Measurements from ENCODE around the gene KCTD17. TPM values are rescaled to one million over a fixed set of nuclear protein-coding genes. Genes with fewer than 3 reads are reported as not detected.

Gene KCTD17
- total RNA-seq, 1 donor from 2014 or later = 37.2 TPM

DNA sequence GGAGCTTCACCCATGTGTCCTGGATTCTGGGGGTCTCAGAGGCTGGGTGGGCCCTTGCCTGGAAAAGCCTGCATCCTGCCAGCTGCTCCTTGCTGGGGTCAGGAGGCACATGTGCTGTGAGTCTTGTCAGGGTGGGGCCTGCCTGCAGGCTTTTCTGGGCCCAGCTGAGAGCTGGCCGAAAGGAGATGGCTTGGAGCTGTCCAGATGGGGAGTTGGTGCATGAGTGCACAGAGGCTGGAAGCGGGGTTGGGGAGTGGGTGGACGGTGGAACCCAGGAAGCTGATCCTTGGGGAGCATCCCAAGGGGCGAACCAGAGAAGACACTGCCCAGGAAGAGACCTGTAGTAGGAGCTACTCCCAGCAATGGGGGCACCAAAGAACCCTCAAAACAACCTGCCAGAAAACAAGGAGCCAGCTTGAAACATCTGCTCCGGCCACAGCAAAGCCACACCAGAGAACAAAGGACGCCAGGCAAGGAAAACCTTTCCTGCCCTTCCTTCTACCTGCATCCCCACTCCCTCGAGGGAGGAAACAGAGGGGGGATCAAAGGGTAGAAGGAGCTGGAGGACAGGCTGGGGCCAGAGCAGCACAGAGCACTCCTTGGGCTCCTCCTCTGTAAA, 8.2 kb upstream of the KCTD17 start:
- DNase-seq (ENCODE audit: low spot score) = no peak

DNA sequence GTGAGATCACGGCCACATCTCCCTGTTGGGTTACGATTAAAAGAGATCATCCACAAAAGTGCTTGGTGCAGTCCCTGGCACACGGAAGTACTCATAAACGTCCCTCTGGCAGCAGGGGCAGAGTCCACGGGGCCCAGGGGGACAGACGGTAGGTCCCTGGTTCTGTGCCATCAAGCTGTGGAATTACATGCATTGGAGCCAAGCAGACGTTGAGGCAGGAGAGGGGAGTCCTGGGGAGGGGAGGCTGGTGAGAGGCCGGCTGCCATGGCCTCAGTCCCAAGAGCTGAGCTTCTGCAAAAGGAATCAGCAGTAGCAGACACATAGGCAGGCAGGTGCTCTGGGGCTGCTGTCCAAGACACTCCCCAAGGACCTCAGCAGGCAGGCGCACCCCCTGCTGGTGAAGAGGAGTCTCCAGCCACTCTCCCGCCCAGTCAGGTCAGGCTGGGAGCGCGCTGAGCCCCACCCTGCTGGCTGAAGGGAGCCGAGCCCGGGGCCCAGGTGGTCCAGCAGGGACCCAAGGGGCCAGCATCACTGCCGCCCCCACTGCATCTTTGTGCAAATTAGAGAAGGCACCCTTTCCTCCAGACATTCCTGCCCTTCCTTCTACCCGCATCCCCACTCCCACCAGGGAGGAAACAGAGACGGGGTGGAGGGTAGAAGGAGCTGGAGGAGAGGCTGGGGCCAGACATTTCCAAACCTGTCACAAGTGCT, 7.6 kb upstream of the KCTD17 start:
- DNase-seq (ENCODE audit: low spot score) = peak; percentile 73

DNA sequence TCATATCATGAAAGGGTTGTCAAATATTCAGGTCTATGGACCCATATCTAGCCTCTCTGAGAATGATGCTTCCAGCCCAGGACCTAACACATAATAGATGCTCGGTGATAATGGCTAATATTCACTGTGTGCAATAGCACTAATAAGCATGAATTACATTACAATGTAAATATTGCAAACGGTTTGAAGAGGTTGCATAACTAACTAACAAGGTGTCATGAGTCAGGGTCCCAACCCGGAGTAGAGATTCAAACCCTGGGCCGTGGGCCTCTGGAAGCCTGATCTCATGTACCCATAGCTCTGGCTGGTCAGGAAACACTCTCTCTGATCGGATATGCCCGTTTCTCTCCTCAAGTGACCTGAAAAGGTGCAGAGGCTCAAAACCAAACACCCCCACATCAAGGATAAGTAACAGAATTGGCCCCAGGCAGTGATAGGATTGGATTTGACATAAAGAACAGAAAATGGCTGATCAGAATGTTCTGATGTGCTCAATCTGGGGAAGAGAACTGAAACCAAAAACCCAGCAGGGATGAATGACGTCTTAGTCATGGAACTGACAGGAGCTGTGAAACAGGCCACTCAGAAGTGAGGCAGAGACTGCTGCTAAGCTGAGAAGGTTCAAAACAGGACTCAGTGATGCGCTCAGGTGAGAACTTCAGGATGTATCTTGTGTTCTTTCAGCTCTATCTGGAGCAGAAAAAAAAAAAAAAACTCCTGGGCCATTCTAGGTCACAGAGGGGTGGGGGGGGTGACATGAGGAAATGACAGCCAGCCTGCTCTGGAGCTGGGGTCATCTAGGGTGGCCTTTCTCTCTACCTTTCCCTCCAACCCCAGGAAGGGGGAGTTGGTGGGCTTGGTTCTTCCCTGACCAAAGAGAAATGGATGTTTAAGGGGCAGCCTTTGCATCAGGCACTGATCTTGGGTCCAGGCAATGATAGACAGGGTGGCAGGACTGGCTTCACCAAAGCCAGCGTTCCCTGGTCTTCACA, 6.6 kb upstream of the KCTD17 start:
- no peak for DNase-seq (ENCODE audit: low spot score)

DNA sequence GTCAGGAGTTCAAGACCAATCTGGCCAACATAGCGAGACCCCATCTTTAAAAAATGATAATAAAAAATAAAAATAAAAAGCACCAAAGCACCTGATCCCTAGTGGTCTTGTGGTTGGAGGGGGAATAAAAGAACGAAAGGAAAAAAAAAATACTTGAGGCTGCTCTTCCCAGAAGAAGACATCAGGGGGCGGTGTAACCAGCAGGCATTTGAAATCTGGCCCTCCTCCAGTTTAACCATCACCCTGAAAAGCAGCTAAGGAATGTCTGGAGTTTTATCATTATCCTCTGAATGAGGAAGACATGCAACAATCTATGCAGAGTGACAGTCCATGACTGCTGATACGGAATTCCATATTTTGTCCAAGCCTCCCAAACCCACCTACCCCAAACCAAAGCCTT, 5.6 kb upstream of the KCTD17 start:
- DNase-seq (ENCODE audit: low spot score) = no peak

DNA sequence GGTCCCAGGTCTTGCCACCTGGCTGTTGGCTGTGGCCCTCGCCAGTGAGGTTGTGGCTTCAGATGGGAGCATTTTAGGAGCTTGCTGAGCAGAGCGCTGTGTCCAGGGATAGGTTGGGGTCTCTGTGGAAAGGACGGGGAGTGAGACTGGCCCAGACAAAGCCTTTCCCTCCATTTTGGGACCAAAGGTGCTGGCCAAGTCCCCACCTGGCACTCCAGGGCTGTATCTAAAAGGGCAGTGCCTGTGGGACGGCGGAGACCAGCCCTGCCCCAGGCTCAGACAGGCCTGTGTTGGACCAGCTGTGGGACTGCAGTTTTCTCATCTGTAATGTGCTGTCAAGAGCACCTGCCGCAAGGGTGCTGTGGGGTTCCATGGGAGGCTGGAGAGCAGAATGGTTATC, 5.0 kb upstream of the KCTD17 start:
- DNase-seq (ENCODE audit: low spot score) = no peak

DNA sequence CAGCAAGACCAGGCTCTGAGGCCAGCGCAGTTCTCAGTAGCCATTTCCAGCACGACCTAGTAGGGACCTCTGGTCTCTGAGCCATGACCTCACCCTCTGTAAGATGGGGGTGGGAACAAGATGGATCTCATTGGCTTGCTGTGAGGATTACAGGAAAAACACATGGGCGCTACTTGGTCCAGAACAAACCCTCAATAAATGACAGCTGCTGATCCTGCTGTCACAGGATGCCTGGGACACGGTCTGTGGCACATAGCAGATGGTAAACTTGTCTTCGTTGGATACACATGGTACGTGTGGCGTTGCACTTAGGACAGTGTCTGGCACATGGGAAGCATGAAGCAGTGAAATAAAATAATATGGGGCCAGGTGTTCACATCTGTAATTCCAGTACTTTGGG, 4.5 kb upstream of the KCTD17 start:
- no peak for DNase-seq (ENCODE audit: low spot score)

DNA sequence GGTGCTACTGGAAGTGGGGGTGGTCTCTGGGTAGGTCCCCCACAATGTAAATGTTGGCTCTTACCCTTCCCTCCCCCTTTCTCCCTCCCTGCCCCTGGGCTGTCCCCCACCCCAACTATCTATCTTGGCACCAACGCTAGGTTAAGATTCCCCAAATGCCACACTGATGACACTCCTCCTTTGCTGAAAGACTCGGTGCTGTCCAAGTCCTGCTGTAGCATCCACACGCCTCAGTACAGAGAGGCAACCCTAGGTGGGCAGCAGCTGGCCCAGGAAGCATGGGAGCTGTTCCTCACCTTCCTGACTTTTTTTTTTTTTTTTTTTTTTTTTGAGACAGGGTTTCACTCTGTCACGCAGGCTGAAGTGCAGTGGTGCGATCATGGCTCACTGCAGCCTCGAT, 3.4 kb upstream of the KCTD17 start:
- DNase-seq (ENCODE audit: low spot score) = no peak

DNA sequence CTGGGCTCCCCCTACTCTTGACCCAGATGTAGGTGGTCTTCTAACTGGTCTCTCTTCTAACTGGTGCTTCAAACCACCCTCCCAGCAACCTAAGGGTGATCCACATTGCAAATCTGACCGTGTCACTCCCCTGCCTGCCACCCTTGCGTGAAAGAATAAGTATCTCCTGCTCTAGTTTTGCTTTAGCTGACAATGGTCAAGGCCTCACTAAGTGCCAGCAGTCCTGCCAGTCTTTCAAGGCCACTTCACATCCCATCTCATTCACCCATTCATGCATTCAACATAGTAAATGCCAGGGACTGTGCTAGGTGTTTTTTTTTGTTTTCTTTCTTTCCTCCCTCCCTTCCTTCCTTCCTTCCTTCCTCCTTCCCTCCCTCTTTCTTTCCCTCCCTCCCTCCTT, 2.3 kb upstream of the KCTD17 start:
- no peak for DNase-seq (ENCODE audit: low spot score)

DNA sequence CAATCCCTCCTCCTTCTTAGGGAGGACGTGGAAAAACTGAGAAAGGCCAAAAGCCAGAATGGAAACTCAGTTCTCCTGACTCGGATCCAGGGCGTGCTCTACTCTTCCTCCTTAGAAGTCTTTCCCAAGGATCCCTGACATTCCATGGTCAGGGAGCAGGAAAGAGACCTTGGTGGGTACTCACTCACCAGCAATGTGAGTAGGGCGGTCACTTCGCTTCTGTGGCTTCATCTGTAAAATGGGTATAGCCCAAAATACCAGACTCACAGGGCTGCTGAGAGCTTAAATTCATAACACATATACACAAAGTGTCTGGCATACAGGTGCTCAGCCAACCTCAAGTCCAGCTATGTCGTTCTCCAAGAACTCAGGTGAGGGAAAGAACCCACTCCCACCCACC, 629 bp upstream of the KCTD17 start:
- DNase-seq (ENCODE audit: low spot score) = no peak

DNA sequence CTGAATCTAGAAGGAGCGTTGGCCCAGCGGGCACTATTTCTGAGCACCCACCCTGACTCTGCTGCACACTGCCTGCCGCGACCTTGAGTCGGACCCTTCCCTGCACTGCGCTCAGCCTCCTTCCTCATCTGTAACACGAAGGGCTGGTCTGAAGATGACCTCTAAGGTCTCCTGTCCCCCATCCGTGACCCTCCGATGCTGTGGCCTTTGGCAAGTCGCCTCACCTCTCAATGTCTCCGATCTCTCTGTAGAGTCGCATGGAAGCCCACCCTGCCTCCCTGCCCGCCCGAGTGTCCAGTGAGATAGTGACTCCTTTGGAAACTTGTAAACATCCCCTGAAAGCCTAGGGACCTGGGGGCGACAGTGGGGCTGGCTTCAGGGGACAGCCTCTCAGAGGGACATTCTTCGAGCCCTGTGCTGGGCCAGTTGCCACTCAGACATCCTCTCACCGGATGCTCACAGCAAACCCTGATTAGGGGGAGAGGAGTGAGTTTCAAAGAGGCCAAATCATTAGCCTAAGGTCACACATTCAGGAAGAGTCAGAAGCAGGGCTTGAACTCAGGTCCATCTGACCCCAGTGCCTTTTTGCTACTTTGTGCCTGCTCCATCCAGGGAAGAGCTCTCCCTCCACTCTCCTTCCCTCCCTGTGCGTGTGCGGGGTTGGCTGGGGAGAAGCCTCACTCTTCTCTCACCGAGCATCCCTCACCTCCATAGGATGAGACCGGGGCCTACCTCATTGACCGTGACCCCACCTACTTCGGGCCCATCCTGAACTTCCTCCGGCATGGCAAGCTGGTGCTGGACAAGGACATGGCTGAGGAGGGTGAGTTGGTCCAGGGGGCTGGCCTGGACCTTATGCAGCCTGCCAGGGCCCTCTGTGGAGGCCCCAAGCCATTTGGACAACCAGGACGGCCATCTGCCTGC, 1.1 kb downstream of the KCTD17 start:
- no peak for DNase-seq (ENCODE audit: low spot score)

DNA sequence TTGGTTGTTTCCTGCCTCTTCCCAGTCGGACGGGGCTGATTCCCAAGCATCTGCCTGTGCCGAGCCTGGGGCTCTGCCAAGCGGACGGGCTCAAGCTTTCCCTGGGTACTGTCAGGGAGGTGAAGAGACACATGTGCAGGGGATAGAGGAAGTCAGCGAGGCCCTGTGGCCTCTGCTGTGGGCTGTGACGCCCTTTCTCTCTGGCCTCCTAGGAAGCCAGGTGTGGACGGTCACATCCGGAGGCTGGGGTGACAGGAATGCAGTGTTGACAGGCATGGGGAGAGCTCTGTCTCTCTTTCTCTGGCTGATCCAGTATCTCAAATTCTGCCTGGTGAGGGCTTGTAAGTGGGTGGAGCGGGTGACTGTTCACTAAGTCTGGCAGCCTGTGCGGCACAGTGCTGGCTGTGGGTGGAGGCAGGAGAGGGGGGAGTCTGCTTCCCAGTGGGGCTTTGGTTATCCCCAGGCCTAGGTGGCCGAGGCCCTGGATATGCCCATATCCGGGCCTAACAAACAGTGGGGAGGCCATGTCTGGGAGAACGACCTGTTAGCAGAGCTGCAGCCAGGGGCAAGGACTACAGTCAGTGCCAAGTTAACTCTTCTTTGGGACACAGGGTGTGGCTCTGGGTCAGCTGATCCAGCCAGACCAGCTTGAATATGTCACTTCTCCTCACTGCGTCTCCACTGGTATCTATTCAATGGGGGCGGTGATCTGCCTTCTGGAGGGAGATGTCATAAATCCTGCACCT, 1.9 kb downstream of the KCTD17 start:
- DNase-seq (ENCODE audit: low spot score) = no peak

DNA sequence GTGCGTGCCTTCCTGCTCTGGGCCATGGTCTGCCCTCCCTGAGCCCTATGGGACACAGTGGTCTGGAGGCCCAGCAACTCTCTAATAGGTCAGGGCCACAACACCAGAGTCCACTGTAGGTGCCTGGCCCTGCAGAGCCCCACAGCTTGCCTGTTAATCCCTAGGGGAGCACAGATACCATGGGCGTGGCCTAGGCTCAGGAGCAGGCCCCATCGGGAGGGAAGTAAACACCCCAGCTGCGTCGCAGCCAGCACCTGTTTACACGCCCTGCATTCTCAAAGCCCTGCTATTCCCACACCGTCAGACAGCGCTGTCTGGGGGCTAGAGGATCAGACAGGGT, 2.5 kb downstream of the KCTD17 start:
- no peak for DNase-seq (ENCODE audit: low spot score)

DNA sequence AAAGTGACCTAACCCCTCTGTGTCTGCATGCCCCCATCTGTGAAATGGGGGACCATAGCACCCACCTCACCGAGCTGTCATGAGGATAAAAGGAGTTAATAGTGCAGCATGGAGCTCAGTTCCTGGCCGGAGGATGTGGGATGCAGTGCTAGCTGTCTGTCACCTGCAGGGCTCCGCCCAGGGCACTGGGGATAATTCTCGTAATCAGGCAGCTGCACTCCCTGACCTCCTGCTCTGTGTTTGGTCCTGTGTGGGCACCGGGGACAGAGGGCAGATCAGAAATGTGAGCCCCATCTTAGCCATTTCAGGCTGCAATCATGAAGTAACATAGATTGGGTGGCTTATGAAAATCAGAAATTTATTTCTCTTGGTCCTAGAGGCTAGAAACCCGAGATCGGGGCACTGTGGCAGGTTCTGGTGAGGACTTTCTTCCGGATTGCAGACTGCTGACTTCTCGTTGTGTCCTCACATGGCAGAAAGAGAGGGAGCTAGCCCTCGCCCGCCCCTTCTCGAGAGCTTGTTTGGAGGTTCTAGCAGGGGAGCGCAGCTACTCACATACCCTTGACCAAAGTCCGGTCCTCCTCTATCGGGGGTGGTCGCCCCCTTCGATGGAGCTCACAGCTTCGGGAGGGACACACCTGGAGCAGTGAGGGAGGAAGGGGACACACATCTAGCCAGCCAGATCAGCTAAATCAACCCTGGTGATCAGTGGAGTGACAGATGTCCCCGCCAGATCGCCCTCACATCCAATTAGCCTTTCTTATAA, 3.2 kb downstream of the KCTD17 start:
- no peak for DNase-seq (ENCODE audit: low spot score)

DNA sequence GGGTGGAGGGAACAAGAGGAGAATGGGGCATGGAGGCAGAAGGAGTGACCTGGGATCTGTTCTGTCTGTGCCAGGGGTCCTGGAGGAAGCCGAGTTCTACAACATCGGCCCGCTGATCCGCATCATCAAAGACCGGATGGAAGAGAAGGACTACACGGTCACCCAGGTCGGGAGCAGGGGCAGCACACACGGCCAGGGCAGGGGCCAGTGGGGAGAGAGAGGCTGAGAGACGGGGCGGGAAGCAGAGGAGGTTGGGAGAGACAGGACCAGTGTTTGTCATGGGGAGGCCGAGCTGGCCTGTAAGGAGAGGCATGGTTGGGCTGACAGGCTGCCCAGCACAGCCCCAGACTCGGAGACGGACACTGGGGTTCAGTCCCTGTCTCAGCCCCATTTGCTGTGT, 4.7 kb downstream of the KCTD17 start:
- DNase-seq (ENCODE audit: low spot score) = no peak

DNA sequence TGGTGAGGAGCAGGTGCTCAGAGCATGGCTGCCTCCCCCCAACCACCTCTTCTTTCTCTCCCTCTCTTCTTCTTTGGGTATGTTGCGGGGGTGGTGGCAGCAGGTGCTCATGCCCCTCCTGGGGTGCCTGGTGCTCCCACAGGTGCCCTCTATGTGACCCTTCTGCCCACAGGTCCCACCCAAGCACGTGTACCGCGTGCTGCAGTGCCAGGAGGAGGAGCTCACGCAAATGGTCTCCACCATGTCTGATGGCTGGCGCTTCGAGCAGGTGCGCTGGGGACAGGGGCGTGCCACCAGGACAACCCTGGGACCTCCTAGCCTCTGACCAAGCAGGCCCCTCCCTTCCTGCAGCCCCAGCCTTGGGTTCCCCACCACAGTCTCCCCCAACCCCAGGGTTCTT, 5.7 kb downstream of the KCTD17 start:
- DNase-seq (ENCODE audit: low spot score) = no peak

DNA sequence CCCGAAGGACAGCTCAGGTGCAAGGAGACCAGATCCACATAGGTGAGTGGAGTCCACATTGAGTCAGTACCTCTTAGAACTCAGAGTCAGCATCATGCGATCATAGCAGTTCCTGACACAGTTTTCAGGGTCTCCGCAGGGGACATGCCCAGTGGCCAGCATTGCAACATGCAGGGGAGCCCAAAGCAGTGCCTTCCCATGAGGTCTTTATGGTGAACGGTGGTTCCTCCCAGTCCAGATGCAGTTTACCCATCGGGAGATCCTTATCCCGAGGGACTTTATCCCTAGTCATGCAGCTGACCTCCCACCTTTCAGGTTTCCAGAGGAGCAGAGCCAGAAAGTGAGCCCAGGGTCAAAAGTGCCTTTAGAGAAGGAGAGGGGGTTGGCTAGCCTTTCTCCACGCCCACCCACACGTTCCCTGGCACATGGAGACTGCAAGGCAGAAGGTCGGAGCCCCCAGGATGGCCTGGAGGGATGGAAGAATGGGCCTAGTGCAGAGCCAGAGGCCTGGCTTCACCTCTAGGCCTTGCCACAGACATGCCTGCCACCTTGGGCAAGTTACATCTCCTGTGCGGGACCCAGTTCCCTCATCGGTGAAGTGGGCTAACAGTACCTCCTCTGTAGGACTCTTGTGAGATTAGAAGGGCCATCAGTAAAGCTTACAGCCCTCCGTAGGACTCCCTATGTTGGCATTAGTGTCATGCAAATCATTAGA, 6.4 kb downstream of the KCTD17 start:
- no peak for DNase-seq (ENCODE audit: low spot score)

DNA sequence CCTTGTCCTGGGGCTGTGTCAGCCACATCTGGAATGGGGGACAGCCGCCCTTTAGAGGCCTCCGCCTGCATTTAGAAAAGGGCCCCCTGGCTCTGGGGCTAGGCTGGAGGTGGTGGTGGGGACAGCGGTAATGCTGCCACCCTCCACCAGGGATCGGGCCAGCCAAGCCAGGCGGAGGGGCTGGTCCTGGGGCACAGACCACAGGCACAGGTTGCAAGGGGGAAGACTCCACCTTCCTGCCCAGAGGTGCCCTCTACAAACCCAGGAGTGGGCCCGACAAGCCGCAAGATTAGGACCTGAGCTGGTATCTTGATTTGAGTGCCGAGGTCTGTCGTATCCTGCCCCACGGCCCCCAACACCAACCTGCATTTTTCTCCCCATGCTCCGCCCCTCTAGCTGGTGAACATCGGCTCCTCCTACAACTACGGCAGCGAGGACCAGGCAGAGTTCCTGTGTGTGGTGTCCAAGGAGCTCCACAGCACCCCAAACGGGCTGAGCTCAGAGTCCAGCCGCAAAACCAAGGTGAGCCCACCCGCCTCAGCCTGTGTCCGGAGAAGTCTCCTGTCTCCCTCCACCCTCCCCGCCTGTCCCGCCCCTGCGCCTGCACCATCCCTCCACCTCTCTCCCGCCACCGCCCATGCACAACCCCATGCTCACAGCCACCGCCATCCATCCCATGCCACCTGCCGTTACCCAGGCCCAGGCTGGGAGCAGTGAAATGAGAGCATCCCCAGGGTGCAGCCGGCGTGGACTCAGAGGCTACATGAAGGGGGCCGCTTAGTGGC, 7.6 kb downstream of the KCTD17 start:
- DNase-seq (ENCODE audit: low spot score) = no peak

DNA sequence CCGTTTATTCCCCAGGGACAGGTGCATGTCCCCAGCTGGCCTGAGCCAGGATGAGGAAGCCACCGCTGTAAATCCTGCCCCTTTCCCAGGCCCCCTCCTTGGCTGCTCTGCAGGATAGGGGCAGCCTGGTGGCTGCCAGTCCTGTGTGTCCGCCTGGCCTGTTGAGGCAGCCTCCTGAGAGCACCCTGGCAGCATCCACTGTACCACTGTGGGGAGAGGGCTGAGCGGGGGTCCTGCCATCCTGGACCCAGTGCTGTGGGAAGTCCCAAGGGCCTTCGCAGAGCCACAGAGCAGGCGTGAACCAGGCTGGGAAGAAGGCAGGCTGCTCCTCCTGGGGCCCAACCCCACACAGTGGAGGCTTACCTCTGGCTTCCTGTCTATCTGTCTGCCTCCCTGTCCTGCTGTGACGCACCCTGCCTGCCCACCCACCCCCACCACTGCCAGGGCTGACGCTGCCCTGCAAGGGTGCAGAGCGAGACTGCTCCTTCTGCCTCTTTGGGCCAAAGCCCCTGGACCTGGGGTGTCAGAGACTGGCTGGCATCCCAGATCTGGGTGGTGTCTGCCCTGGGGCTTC, 8.4 kb downstream of the KCTD17 start:
- DNase-seq (ENCODE audit: low spot score) = no peak

All from ureter (tissue), 1 donor.